ENCODE results near the gene CR1. TPM values are rescaled to one million over a fixed set of nuclear protein-coding genes. Genes with fewer than 3 reads are reported as not detected.

CR1 gene
- total and polyA plus RNA-seq, 8 donors: 0.44 to 8.0 (median 1.4) TPM

- Histone ChIP-seq H3K27me3 (peaks cover 10 to 62% (median 24%) of the 10 kb centered on the region in 3 donors), H3K4me1 (peaks cover 6 to 12% (median 9%) of the 10 kb centered on the region in 4 donors), H3K4me3 (peak overlapping the region in 3 of 4 donors; percentile 8 to 31 (median 25)), H3K36me3 (no peaks in the 10 kb centered on the region), H3K9me3 (peaks cover 0 to 5% (median 0%) of the 10 kb centered on the region in 4 donors), H3K27ac (no peak overlapping the region)
- no peak for TF ChIP-seq POLR2A (IDR thresholded peaks at IDR 0.05)
- TF ChIP-seq EP300 (IDR thresholded peaks at IDR 0.05): no peak
- TF ChIP-seq, protein P1, sequence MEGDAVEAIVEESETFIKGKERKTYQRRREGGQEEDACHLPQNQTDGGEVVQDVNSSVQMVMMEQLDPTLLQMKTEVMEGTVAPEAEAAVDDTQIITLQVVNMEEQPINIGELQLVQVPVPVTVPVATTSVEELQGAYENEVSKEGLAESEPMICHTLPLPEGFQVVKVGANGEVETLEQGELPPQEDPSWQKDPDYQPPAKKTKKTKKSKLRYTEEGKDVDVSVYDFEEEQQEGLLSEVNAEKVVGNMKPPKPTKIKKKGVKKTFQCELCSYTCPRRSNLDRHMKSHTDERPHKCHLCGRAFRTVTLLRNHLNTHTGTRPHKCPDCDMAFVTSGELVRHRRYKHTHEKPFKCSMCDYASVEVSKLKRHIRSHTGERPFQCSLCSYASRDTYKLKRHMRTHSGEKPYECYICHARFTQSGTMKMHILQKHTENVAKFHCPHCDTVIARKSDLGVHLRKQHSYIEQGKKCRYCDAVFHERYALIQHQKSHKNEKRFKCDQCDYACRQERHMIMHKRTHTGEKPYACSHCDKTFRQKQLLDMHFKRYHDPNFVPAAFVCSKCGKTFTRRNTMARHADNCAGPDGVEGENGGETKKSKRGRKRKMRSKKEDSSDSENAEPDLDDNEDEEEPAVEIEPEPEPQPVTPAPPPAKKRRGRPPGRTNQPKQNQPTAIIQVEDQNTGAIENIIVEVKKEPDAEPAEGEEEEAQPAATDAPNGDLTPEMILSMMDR (IDR thresholded peaks at IDR 0.05): no peak
- no peak for TF ChIP-seq POLR2AphosphoS5 (IDR thresholded peaks at IDR 0.05)
- intact Hi-C loops (cut with DNase I; ENCODE audit: low total_unique reads): no loop called here
- 4 to 30% (median 6%) methylated on average over 6 to 44 of the region's 44 CpGs for WGBS, 5 donors
- DNase-seq: no peak
These were observed 173.6 kb downstream of the CR1 start for GRCh38 chr1:207669528-207670009.

- no peak for TF ChIP-seq POLR2AphosphoS5 (IDR thresholded peaks at IDR 0.05)
- TF ChIP-seq EP300 (IDR thresholded peaks at IDR 0.05): no peak
- TF ChIP-seq POLR2A (IDR thresholded peaks at IDR 0.05): no peak
- TF ChIP-seq, protein P1 (IDR thresholded peaks at IDR 0.05): no peak
- H3K27me3 ChIP-seq: peaks cover 10 to 59% (median 24%) of the 10 kb centered on the region in 3 donors
- H3K4me3 ChIP-seq: no peak overlapping the region
- H3K27ac ChIP-seq: no peak overlapping the region
- no peak for DNase-seq
- WGBS, 5 donors: 71 to 75% (median 71%) methylated on average over 3 of the region's 3 CpGs
- H3K36me3 ChIP-seq: no peaks in the 10 kb centered on the region
- peaks cover 6 to 12% (median 9%) of the 10 kb centered on the region in 4 donors for H3K4me1 ChIP-seq
- peaks cover 0 to 5% (median 0%) of the 10 kb centered on the region in 4 donors for H3K9me3 ChIP-seq
- intact Hi-C loops (cut with DNase I; ENCODE audit: low total_unique reads): no loop called here
These were observed 174.2 kb downstream of the CR1 start for GRCh38 chr1:207670192-207670591.

GRCh38 chr1:207670997-207671396, 175.0 kb downstream of the CR1 start:
- H3K27ac ChIP-seq: no peak overlapping the region
- intact Hi-C loops (cut with DNase I; ENCODE audit: low total_unique reads): no loop called here
- H3K4me3 ChIP-seq: no peak overlapping the region
- peaks cover 0 to 5% (median 0%) of the 10 kb centered on the region in 4 donors for H3K9me3 ChIP-seq
- H3K36me3 ChIP-seq: no peaks in the 10 kb centered on the region
- peaks cover 10 to 51% (median 24%) of the 10 kb centered on the region in 3 donors for H3K27me3 ChIP-seq
- DNase-seq: no peak
- TF ChIP-seq EP300 (IDR thresholded peaks at IDR 0.05) (no peak), POLR2AphosphoS5 (IDR thresholded peaks at IDR 0.05) (no peak), POLR2A (IDR thresholded peaks at IDR 0.05) (no peak)
- TF ChIP-seq, protein P1 (IDR thresholded peaks at IDR 0.05): no peak
- H3K4me1 ChIP-seq: peaks cover 6 to 12% (median 9%) of the 10 kb centered on the region in 4 donors
- WGBS, 5 donors: 27 to 46% (median 34%) methylated on average over 3 of the region's 3 CpGs

GRCh38 chr1:207672522-207673130, 176.7 kb downstream of the CR1 start:
- TF ChIP-seq POLR2AphosphoS5 (IDR thresholded peaks at IDR 0.05): no peak
- TF ChIP-seq POLR2A (IDR thresholded peaks at IDR 0.05): no peak
- no peak for TF ChIP-seq EP300 (IDR thresholded peaks at IDR 0.05)
- TF ChIP-seq, protein P1 (IDR thresholded peaks at IDR 0.05): peak in 2 of 7 experiments; percentile 27 to 37
- no peaks in the 10 kb centered on the region for H3K9me3 ChIP-seq
- no peaks in the 10 kb centered on the region for H3K36me3 ChIP-seq
- H3K4me3 ChIP-seq: no peak overlapping the region
- peaks cover 10 to 40% (median 19%) of the 10 kb centered on the region in 3 donors for H3K27me3 ChIP-seq
- intact Hi-C loops (cut with DNase I; ENCODE audit: low total_unique reads): no loop called here
- 21 to 27% (median 25%) methylated on average over 5 of the region's 5 CpGs for WGBS, 5 donors
- H3K4me1 ChIP-seq: peaks cover 6 to 12% (median 9%) of the 10 kb centered on the region in 4 donors
- H3K27ac ChIP-seq: no peak overlapping the region
- peak; percentile 35 to 80 for DNase-seq
